AG09319 (cell line): ENCODE measurements around the gene KCNIP3.

ENCODE experiments used
- DNase-seq: peaks from one replicate; pipeline ENCODE4 v3.0.0-alpha.2; 2010; ENCODE audit warnings: low read depth; ENCODE audit errors: extremely low read depth
- CTCF ChIP-seq: IDR thresholded peaks from 2 replicates; pipeline ENCODE4 v1.5.1; 2011; ENCODE audit warnings: low read depth, mild to moderate bottlenecking, inconsistent platforms, low read length, moderate library complexity

The KCNIP3 gene

GRCh38 chr2:95331606-95332005 is 34.5 kb downstream of the KCNIP3 start:
- TF ChIP-seq CTCF, result no peak
- DNase-seq, result no peak

- no peak for TF ChIP-seq CTCF
- no peak for DNase-seq
Measured at GRCh38 chr2:95332036-95332435, 34.9 kb downstream of the KCNIP3 start.

GRCh38 chr2:95333056-95333455 is 35.9 kb downstream of the KCNIP3 start:
- no peak for TF ChIP-seq CTCF
- DNase-seq, result no peak

GRCh38 chr2:95333888-95334338 is 36.8 kb downstream of the KCNIP3 start:
- peak; percentile 87 for DNase-seq
- no peak for TF ChIP-seq CTCF

- DNase-seq, result no peak
- TF ChIP-seq CTCF, result no peak
Measured at GRCh38 chr2:95334916-95335641, 37.9 kb downstream of the KCNIP3 start.

GRCh38 chr2:95336406-95336805 is 39.3 kb downstream of the KCNIP3 start:
- no peak for TF ChIP-seq CTCF
- no peak for DNase-seq

- no peak for TF ChIP-seq CTCF
- no peak for DNase-seq
Measured at GRCh38 chr2:95337829-95338228, 40.7 kb downstream of the KCNIP3 start.
